LNCaP clone FGC (cell line): ENCODE data around the gene RAMACL.

Source experiments
- DNase-seq: peaks from one replicate; pipeline ENCODE4 v3.0.0-alpha.2; 2011; ENCODE audit warnings: low read depth
- H3K4me3 ChIP-seq: 2 replicates; pipeline ENCODE4 v1.5.1; 2011; ENCODE audit warnings: mild to moderate bottlenecking, low read depth, low read length, control low read depth
- CTCF ChIP-seq: IDR thresholded peaks from 2 replicates; pipeline ENCODE4 v1.5.1; 2012; ENCODE audit warnings: mild to moderate bottlenecking; ENCODE audit not compliant: control insufficient read depth, insufficient read depth; ENCODE audit errors: extremely low read depth

The RAMACL gene

GRCh38 chr6:166565084-166565967, 21.2 kb downstream of the RAMACL start:
- TF ChIP-seq CTCF = no peak
- no peak for DNase-seq
- H3K4me3 ChIP-seq = no peak overlapping the region

GRCh38 chr6:166563805-166564204, 22.7 kb downstream of the RAMACL start:
- no peak overlapping the region for H3K4me3 ChIP-seq
- no peak for TF ChIP-seq CTCF
- DNase-seq = no peak

- no peak for TF ChIP-seq CTCF
- DNase-seq = no peak
- H3K4me3 ChIP-seq = no peak overlapping the region
Measured at GRCh38 chr6:166563200-166563599, 23.3 kb downstream of the RAMACL start.

GRCh38 chr6:166562726-166563125, 23.8 kb downstream of the RAMACL start:
- H3K4me3 ChIP-seq = no peak overlapping the region
- DNase-seq = no peak
- no peak for TF ChIP-seq CTCF

GRCh38 chr6:166561771-166562359, 24.6 kb downstream of the RAMACL start:
- DNase-seq = no peak
- no peak overlapping the region for H3K4me3 ChIP-seq
- TF ChIP-seq CTCF = no peak

GRCh38 chr6:166560222-166560621, 26.3 kb downstream of the RAMACL start:
- DNase-seq = no peak
- H3K4me3 ChIP-seq = no peak overlapping the region
- TF ChIP-seq CTCF = no peak
